ENCODE results near the gene PLXNA2.

Gene PLXNA2

DNA sequence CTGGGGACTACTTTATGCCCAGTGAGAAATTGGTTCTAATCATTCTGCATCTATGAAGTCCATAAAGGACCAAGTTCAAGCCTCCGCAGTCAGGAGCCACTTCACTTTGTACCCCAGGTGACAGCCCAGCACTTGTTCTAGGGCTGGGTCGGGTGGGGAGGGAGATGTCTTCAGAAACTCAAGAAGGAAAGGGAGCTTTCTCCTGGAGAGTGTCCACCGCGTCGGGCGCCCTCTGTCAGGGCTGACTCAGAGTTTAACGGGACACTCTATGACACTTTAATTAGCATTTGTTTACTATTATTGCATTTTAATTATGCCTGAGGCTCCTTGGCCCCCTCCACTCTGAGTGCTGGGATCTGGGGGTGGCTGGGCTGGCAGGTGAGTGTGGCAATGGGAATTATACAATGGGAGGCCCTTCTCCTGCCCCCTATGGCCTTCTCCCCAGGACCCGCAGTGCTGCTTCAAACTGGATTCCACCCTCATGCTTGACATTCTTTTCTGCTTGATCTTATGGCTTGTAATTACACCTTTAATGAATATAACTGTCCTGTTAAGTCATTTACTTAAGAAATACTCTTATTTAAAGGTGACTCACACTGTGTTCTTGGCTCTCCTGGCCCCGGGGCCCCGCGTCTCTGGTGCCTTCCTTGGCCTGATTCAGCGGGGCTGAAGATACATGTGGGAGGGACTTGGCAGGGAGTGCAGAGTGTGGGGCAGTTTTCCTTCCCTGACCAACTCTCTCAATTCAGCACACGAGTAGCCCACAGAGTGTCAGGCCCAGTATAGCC is 136.6 kb downstream of the PLXNA2 start:
- ChIA-PET CTCF (interaction anchor here (1.0 to 1.9 kb wide), 2 partner anchors 22 to 137 kb away, joined by 4 to 6 read pairs; partner anchors contain the start of gene PLXNA2), POLR2A (no interaction called here)
- DNase-seq (ENCODE audit: low read depth, low spot score): no peak
- no peak overlapping the region for H3K4me3 ChIP-seq (ENCODE audit: low read depth, low read length)
- TF ChIP-seq, protein P1, sequence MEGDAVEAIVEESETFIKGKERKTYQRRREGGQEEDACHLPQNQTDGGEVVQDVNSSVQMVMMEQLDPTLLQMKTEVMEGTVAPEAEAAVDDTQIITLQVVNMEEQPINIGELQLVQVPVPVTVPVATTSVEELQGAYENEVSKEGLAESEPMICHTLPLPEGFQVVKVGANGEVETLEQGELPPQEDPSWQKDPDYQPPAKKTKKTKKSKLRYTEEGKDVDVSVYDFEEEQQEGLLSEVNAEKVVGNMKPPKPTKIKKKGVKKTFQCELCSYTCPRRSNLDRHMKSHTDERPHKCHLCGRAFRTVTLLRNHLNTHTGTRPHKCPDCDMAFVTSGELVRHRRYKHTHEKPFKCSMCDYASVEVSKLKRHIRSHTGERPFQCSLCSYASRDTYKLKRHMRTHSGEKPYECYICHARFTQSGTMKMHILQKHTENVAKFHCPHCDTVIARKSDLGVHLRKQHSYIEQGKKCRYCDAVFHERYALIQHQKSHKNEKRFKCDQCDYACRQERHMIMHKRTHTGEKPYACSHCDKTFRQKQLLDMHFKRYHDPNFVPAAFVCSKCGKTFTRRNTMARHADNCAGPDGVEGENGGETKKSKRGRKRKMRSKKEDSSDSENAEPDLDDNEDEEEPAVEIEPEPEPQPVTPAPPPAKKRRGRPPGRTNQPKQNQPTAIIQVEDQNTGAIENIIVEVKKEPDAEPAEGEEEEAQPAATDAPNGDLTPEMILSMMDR (IDR thresholded peaks at IDR 0.05; ENCODE audit: insufficient read depth, low read length, missing control alignments): no peak

DNA sequence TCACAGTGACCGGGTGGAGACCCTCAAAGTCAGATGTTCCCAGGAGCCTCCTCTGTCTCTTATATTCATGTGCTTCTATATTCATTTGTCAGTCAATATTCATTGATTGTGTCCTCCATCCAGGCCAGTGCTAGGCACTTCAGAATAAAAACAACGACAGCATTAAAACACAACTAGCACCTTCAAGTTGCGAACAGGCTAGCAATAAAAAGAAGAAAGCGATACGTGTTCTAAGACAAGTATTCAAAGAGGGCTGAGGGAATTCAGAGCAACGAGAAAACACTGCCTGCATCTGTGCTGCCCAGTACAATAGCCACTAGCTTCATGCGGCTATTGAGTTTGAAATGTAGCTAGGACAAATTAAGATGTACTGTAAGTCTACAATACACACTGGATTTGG is 138.0 kb downstream of the PLXNA2 start:
- no peak overlapping the region for H3K4me3 ChIP-seq (ENCODE audit: low read depth, low read length)
- POLR2A ChIA-PET: no interaction called here
- TF ChIP-seq, protein P1 (IDR thresholded peaks at IDR 0.05; ENCODE audit: insufficient read depth, low read length, missing control alignments): no peak
- DNase-seq (ENCODE audit: low read depth, low spot score): no peak
- CTCF ChIA-PET: interaction anchor here (1.0 kb wide), 2 partner anchors 20 to 23 kb away, joined by 3 to 4 read pairs; no protein-coding TSS in a partner anchor

DNA sequence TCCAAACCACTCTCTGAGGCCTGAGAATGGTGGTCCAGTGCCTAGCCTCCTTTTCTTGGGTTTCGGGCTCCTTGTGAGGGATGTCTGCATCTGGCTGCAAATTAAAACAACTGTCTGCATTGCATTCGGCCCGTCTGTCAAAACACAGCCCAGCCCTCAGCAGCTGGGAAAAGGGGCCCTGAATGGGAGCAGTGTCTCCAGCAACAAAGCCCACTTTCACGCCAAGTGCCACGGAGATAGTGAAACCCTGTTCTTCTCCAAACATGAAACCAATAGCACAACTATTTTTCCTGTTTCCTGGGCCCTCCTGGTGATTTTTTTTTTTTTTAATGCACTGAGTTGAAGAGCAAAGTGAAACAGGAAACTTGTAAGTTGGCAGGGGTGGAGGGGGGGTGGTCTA is 138.4 kb downstream of the PLXNA2 start:
- CTCF ChIA-PET: interaction anchor here (1.0 to 6.2 kb wide), 3 partner anchors 14 to 26 kb away, joined by 3 to 69 read pairs (median 4); no protein-coding TSS in a partner anchor
- no peak overlapping the region for H3K4me3 ChIP-seq (ENCODE audit: low read depth, low read length)
- TF ChIP-seq, protein P1 (IDR thresholded peaks at IDR 0.05; ENCODE audit: insufficient read depth, low read length, missing control alignments): no peak
- no peak for DNase-seq (ENCODE audit: low read depth, low spot score)
- POLR2A ChIA-PET: no interaction called here

DNA sequence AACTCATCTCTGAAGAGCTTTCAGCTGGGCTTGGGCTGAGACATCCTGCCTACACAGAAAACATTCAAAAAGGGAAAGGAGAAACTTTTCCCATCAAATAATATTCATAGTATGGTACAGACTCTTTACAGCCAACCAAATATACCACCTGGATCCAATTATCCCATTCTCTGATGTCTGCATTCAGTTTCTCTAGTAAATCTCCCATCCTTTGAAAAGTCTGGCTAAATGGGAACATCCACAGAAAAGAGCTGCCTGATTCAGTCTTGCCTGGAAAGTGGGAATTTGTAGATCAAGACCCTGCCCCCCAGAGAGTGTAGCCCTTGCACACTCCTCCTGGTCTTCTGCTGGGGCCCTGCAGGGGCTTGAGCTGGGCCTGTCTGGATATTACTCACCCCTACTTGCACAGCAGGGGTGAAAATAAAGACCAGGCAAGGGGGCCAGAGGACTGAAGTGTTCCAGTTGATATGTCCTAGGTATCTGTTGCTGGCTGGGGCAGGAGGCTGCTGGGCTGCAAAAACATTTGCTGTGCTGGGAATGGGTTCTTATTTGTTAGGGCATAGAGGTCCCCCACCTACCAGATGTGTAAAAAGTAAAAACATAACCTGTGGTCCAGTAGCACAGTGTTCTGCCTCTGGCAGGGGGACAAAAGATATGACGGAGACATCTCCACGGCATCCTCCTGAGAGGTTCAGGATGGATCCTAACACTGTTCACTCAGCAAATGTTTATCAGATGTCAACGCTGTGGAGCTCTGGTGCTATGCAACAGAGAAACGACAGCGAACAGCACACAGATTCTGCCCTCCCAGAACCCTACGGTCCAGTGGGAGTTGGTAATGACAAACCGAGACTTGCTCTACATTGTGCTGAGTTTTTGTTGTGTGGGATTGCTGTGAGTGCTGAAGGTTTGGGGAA is 140.3 kb downstream of the PLXNA2 start:
- DNase-seq (ENCODE audit: low read depth, low spot score): no peak
- ChIA-PET POLR2A (no interaction called here), CTCF (interaction anchor here (1.0 to 6.2 kb wide), 5 partner anchors 12 to 142 kb away, joined by 3 to 69 read pairs (median 10); no protein-coding TSS in a partner anchor)
- TF ChIP-seq, protein P1 (IDR thresholded peaks at IDR 0.05; ENCODE audit: insufficient read depth, low read length, missing control alignments): no peak
- H3K4me3 ChIP-seq (ENCODE audit: low read depth, low read length): no peak overlapping the region

DNA sequence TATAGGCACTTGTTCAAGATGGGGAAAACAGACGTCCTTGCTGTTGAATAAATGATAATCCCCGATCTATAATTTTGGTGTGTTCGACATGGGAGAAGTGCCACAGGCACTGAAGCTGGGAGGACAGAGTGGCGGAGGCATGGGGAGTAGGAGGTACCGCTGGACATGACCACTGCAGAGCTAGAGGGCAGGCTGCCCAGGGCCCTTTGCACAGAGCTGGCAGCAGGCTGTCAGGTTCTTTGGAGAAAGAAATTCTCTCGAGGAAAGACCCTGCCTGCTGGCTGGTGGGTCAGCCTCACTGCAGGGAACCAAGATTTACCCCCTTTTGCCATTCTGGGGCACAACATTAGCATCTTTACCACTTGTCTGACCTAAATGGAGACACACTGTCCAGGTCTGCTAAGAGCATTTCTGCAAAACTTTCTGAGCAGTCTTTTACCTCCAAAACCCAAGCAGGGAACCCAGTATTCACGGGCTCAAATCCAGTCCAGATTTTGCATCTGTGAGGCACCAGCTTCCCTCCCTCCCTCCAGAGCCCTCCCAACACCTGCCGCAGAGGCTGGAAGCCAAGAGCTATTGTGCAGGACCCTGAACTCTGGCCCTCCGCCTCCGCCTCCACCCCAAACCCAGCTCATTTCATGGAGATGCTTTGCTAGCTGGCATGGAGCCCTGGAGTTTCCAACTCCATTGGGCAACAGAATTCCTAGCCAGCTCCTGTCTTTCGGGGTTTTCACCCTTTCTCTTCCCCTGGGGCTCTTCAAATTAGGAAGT is 142.3 kb downstream of the PLXNA2 start:
- no peak overlapping the region for H3K4me3 ChIP-seq (ENCODE audit: low read depth, low read length)
- TF ChIP-seq, protein P1 (IDR thresholded peaks at IDR 0.05; ENCODE audit: insufficient read depth, low read length, missing control alignments): no peak
- DNase-seq (ENCODE audit: low read depth, low spot score): no peak
- ChIA-PET CTCF (interaction anchor here (1.1 to 6.2 kb wide), 8 partner anchors 10 to 217 kb away, joined by 3 to 69 read pairs (median 6); no protein-coding TSS in a partner anchor), POLR2A (no interaction called here)
